ENCODE measurements around the gene GALM.

DNA sequence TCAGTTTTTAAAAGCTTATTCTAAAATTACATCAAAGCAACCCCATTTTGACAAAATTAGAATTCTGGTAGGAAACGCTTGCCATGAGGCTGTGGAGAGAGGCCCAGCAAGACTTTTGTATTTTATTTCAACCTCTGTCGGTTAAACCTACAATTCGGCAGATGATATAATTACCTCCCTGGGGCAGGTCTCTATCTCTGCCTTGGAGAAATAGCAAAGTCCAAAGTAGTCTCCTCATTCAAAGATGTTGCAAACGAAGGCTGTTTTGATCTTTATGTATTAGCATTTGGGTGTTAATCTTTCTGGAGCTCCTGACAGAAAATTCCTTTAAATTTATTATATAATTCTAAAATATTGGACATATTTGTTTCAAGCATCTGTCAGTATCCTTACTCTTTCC, 35.6 kb downstream of the GALM start:
- TF ChIP-seq, protein P1, sequence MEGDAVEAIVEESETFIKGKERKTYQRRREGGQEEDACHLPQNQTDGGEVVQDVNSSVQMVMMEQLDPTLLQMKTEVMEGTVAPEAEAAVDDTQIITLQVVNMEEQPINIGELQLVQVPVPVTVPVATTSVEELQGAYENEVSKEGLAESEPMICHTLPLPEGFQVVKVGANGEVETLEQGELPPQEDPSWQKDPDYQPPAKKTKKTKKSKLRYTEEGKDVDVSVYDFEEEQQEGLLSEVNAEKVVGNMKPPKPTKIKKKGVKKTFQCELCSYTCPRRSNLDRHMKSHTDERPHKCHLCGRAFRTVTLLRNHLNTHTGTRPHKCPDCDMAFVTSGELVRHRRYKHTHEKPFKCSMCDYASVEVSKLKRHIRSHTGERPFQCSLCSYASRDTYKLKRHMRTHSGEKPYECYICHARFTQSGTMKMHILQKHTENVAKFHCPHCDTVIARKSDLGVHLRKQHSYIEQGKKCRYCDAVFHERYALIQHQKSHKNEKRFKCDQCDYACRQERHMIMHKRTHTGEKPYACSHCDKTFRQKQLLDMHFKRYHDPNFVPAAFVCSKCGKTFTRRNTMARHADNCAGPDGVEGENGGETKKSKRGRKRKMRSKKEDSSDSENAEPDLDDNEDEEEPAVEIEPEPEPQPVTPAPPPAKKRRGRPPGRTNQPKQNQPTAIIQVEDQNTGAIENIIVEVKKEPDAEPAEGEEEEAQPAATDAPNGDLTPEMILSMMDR (IDR thresholded peaks at IDR 0.05) = no peak
- no peak for TF ChIP-seq POLR2A (IDR thresholded peaks at IDR 0.05)

Measured in right lobe of liver (tissue), 4 donors.